Body of pancreas (tissue), 4 donors: ENCODE measurements around the gene GORASP1. TPM values are rescaled to one million over a fixed set of nuclear protein-coding genes. Genes with fewer than 3 reads are reported as not detected.
A peak's percentile ranks its signal among the peaks of the same experiment; 100 is the strongest.

Source experiments
- ATAC-seq: fragments of 150-250 bp; one replicate; pipeline ENCODE4 v1.9.1; 2016
- DNase-seq, 4 donors: peaks; one replicate each; pipeline ENCODE4 v3.0.0-alpha.2; 2019
- H3K27ac ChIP-seq, 4 donors: fragments of 200-600 bp; sonication (generic); 1 replicate in 3 of 4; 2 replicates in 1 of 4; pipeline versions ENCODE4 v1.5.1 to v1.6.1; 2016 to 2019; ENCODE audit warnings: mild to moderate bottlenecking in 1 of 4, mixed read lengths in 1 of 4, moderate library complexity in 1 of 4
- H3K27me3 ChIP-seq, 2 donors: fragments of 200-600 bp; sonication (generic); one replicate each; pipeline ENCODE4 v1.6.0; 2016; ENCODE audit warnings: mild to moderate bottlenecking in 1 of 2
- H3K36me3 ChIP-seq, 2 donors: fragments of 200-600 bp; sonication (generic); replicated peaks in 1 of 2; 2 replicates each; pipeline ENCODE4 v1.5.1; 2016; ENCODE audit warnings: low read depth in 2 of 2; ENCODE audit not compliant: insufficient read depth in 1 of 2
- H3K4me1 ChIP-seq: fragments of 200-600 bp; sonication (generic); one replicate; pipeline ENCODE4 v1.6.0; 2016
- H3K4me3 ChIP-seq, 2 donors: fragments of 200-600 bp; sonication (generic); 1 replicate in 1 of 2; 2 replicates in 1 of 2; pipeline ENCODE4 v1.5.1; 2016 to 2019
- H3K9me3 ChIP-seq, 3 donors: fragments of 200-600 bp; sonication (generic); 1 replicate in 2 of 3; 2 replicates in 1 of 3; pipeline ENCODE4 v1.5.1; 2016
- CTCF ChIP-seq, 7 experiments: fragments of 450-650 bp in 4 of 7; fragments of 200-600 bp in 3 of 7; sonication (generic) in 3 of 7; IDR thresholded peaks; one replicate each; pipeline ENCODE4 v1.5.1; 2016 to 2019; ENCODE audit warnings: antibody characterized with exemption in 7 of 7
- POLR2A ChIP-seq, 3 donors: fragments of 450-650 bp; IDR thresholded peaks; one replicate each; pipeline ENCODE4 v1.6.1; 2016; ENCODE audit warnings: antibody characterized with exemption in 3 of 3, mild to moderate bottlenecking in 2 of 3
- WGBS, 2 donors: methylation state at CpG; one replicate each; pipeline ENCODE4 v1.1.5; 2017; 5-methylcytosine and 5-hydroxymethylcytosine counted together
- intact Hi-C: fragments of 100-400 bp; cut with DNase I; formaldehyde crosslinking; loops from one replicate; pipeline ENCODE4 v1.15.1; 2023
- total RNA-seq, 2 donors: library from RNA; depleted of rRNA; stranded (reverse); fragments of >200 nt; gene quantifications; one replicate each; pipeline ENCODE4 v1.1.0, GENCODE V29; 2016

Gene GORASP1
- total RNA-seq, 2 donors from 2014 or later: 38.4 to 53.1 TPM

- Histone ChIP-seq H3K27ac (peak overlapping the region in 2 of 4 donors; percentile 79 to 82), H3K4me1 (peaks cover 45% of the 10 kb centered on the region), H3K9me3 (no peaks in the 10 kb centered on the region), H3K36me3 (peaks cover 19 to 27% of the 10 kb centered on the region in 2 donors), H3K4me3 (no peak overlapping the region), H3K27me3 (no peaks in the 10 kb centered on the region)
- TF ChIP-seq CTCF (IDR thresholded peaks at IDR 0.05) (no peak), POLR2A (IDR thresholded peaks at IDR 0.05) (no peak)
- WGBS, 2 donors: 90 to 95% methylated on average over 4 to 8 of the region's 8 CpGs
- no peak for ATAC-seq
- intact Hi-C loops: no loop called here
- DNase-seq: no peak
These were observed 8.9 kb downstream of the GORASP1 start for GRCh38 chr3:39098473-39099000.

GRCh38 chr3:39097716-39098472, 9.5 kb downstream of the GORASP1 start:
- peaks cover 39% of the 10 kb centered on the region for H3K4me1 ChIP-seq
- TF ChIP-seq CTCF (IDR thresholded peaks at IDR 0.05) (no peak), POLR2A (IDR thresholded peaks at IDR 0.05) (no peak)
- H3K9me3 ChIP-seq: no peaks in the 10 kb centered on the region
- no peak overlapping the region for H3K4me3 ChIP-seq
- intact Hi-C loops: no loop called here
- ATAC-seq (no peak), DNase-seq (no peak)
- H3K36me3 ChIP-seq: peaks cover 19 to 27% of the 10 kb centered on the region in 2 donors
- no peaks in the 10 kb centered on the region for H3K27me3 ChIP-seq
- H3K27ac ChIP-seq: peak overlapping the region; percentile 61 to 82 (median 75)
- 85 to 89% methylated on average over 5 to 8 of the region's 8 CpGs for WGBS, 2 donors

- Histone ChIP-seq H3K4me3 (no peak overlapping the region), H3K4me1 (peaks cover 34% of the 10 kb centered on the region), H3K27ac (peak overlapping the region; percentile 61 to 82 (median 75)), H3K27me3 (no peaks in the 10 kb centered on the region), H3K36me3 (peaks cover 19 to 32% of the 10 kb centered on the region in 2 donors), H3K9me3 (no peaks in the 10 kb centered on the region)
- ATAC-seq: peak; percentile 90
- DNase-seq: peak; percentile 45 to 66 (median 54)
- intact Hi-C loops: no loop called here
- 30 to 50% methylated on average over 2 to 3 of the region's 3 CpGs for WGBS, 2 donors
- no peak for TF ChIP-seq CTCF (IDR thresholded peaks at IDR 0.05)
- TF ChIP-seq POLR2A (IDR thresholded peaks at IDR 0.05): peak in 1 of 3 donors; percentile 13
These were observed 10.7 kb downstream of the GORASP1 start for GRCh38 chr3:39096775-39097174.

- H3K4me3 ChIP-seq: no peak overlapping the region
- peak overlapping the region in 3 of 4 donors; percentile 8 to 82 (median 79) for H3K27ac ChIP-seq
- no peaks in the 10 kb centered on the region for H3K9me3 ChIP-seq
- no peaks in the 10 kb centered on the region for H3K27me3 ChIP-seq
- peaks cover 29% of the 10 kb centered on the region for H3K4me1 ChIP-seq
- peaks cover 18 to 34% of the 10 kb centered on the region in 2 donors for H3K36me3 ChIP-seq
- 51 to 67% methylated on average over 3 of the region's 3 CpGs for WGBS, 2 donors
- TF ChIP-seq CTCF (IDR thresholded peaks at IDR 0.05) (no peak), POLR2A (IDR thresholded peaks at IDR 0.05) (no peak)
- DNase-seq (no peak), ATAC-seq (no peak)
- intact Hi-C loops: no loop called here
These were observed 11.6 kb downstream of the GORASP1 start for GRCh38 chr3:39095778-39096177.
